HG02642 (cell line): ENCODE measurements around the gene TCF20.
A peak's percentile ranks its signal among the peaks of the same experiment; 100 is the strongest.

ENCODE experiments used
- ATAC-seq: cut with Tn5 transposase; IDR thresholded peaks from one replicate; pipeline ENCODE4 v1.9.1; 2021; ENCODE audit warnings: mild to moderate bottlenecking; ENCODE audit not compliant: unreplicated experiment, poor library complexity

Gene TCF20

GRCh38 chr22:42270510-42271190 is at the start of gene TCF20:
Gene TCF20 (minus strand): TSS chr22:42270653. CDS start chr22:42215305, 55,348 bp downstream.
- peak; percentile 72 for ATAC-seq

- ATAC-seq, result no peak
These were observed 48.9 kb upstream of the TCF20 start for GRCh38 chr22:42319386-42319785.

GRCh38 chr22:42318967-42319366 is 48.5 kb upstream of the TCF20 start:
- no peak for ATAC-seq

- no peak for ATAC-seq
These were observed 47.5 kb upstream of the TCF20 start for GRCh38 chr22:42317691-42318547.

- no peak for ATAC-seq
These were observed 46.6 kb upstream of the TCF20 start for GRCh38 chr22:42317008-42317407.

GRCh38 chr22:42315392-42315756 is 44.9 kb upstream of the TCF20 start:
- no peak for ATAC-seq

- ATAC-seq, result no peak
These were observed 44.4 kb upstream of the TCF20 start for GRCh38 chr22:42314709-42315391.

- ATAC-seq, result no peak
These were observed 43.5 kb upstream of the TCF20 start for GRCh38 chr22:42313804-42314581.

- ATAC-seq, result no peak
These were observed 42.8 kb upstream of the TCF20 start for GRCh38 chr22:42313204-42313603.

GRCh38 chr22:42310291-42311015 is 40.0 kb upstream of the TCF20 start:
- ATAC-seq, result no peak

- no peak for ATAC-seq
These were observed 39.4 kb upstream of the TCF20 start for GRCh38 chr22:42309865-42310264.

- no peak for ATAC-seq
These were observed 38.5 kb upstream of the TCF20 start for GRCh38 chr22:42308892-42309468.

- no peak for ATAC-seq
These were observed 37.5 kb upstream of the TCF20 start for GRCh38 chr22:42307806-42308563.

GRCh38 chr22:42306010-42306409 is 35.6 kb upstream of the TCF20 start:
- no peak for ATAC-seq

- no peak for ATAC-seq
These were observed 33.9 kb upstream of the TCF20 start for GRCh38 chr22:42304324-42304790.

GRCh38 chr22:42303396-42304323 is 33.2 kb upstream of the TCF20 start:
- ATAC-seq, result no peak

- no peak for ATAC-seq
These were observed 31.3 kb upstream of the TCF20 start for GRCh38 chr22:42301742-42302102.
